H1 (cell line): ENCODE measurements around the gene ORC3. TPM values are rescaled to one million over a fixed set of nuclear protein-coding genes. Genes with fewer than 3 reads are reported as not detected.

ENCODE experiments used
- CTCF ChIA-PET: fragments of 300-600 bp; sonication (Branson Sonifier 250); formaldehyde crosslinking; loops from one replicate; lab custom pipeline; 2021; ENCODE audit not compliant: partially characterized antibody; lab: Charles Lee
- POLR2A ChIA-PET: fragments of 300-600 bp; sonication (Branson Sonifier 250); formaldehyde crosslinking; loops from one replicate; lab custom pipeline; 2021; ENCODE audit warnings: inconsistent platforms; ENCODE audit not compliant: partially characterized antibody; lab: Charles Lee
- DNase-seq, 2 experiments: peaks; one replicate each; pipeline versions ENCODE4 v3.0.0 to v3.0.0-alpha.2; 2010 to 2022; ENCODE audit warnings: low spot score in 2 of 2, low read depth in 1 of 2, mixed read lengths in 1 of 2
- FAIRE-seq: peaks from 2 replicates; lab custom pipeline; 2011; peaks lifted over from hg19 to GRCh38; lab: Jason Lieb, UNC
- H2AFZ ChIP-seq: 2 replicates; pipeline ENCODE4 v1.8.1; 2012; ENCODE audit warnings: low read length, inconsistent platforms
- H2AK5ac ChIP-seq: 2 replicates; pipeline ENCODE4 v1.6.1; 2013; ENCODE audit warnings: low read depth, low read length
- H2BK120ac ChIP-seq: replicated peaks from 2 replicates; pipeline ENCODE3; 2013; ENCODE audit warnings: low read depth, low read length, inconsistent platforms
- H2BK12ac ChIP-seq: 2 replicates; pipeline ENCODE4 v1.6.1; 2013; ENCODE audit warnings: low read depth, low read length
- H2BK15ac ChIP-seq: 2 replicates; pipeline ENCODE4 v1.6.1; 2013; ENCODE audit warnings: low read length
- H2BK20ac ChIP-seq: 2 replicates; pipeline ENCODE4 v1.6.1; 2013; ENCODE audit warnings: low read length
- H2BK5ac ChIP-seq: 2 replicates; pipeline ENCODE4 v1.6.1; 2013; ENCODE audit warnings: low read depth, low read length
- H3K14ac ChIP-seq: 2 replicates; pipeline ENCODE4 v1.6.1; 2013; ENCODE audit warnings: inconsistent platforms; ENCODE audit not compliant: insufficient read length
- H3K18ac ChIP-seq: 2 replicates; pipeline ENCODE4 v1.6.1; 2013; ENCODE audit warnings: low read length; ENCODE audit errors: extremely low read depth
- H3K23ac ChIP-seq: 2 replicates; pipeline ENCODE4 v1.6.1; 2013; ENCODE audit warnings: inconsistent platforms; ENCODE audit not compliant: insufficient read length
- H3K23me2 ChIP-seq: 2 replicates; pipeline ENCODE4 v1.6.1; 2013; ENCODE audit warnings: low read depth, low read length
- H3K27ac ChIP-seq: 2 replicates; pipeline ENCODE4 v1.6.1; 2011; ENCODE audit warnings: low read depth, low read length, inconsistent platforms
- H3K27me3 ChIP-seq, 4 experiments: replicated peaks in 1 of 4; 1 replicate in 1 of 4; 2 replicates in 3 of 4; pipeline versions ENCODE4 v1.6.1 to v1.8.1; 2011 to 2013; ENCODE audit warnings: low read length in 3 of 4, mild to moderate bottlenecking in 3 of 4, inconsistent platforms in 2 of 4, mixed read lengths in 2 of 4, moderate library complexity in 1 of 4; ENCODE audit not compliant: control insufficient read depth in 3 of 4, insufficient read depth in 3 of 4; ENCODE audit errors: extremely low read depth in 1 of 4
- H3K36me3 ChIP-seq, 4 experiments: 2 replicates each; pipeline versions ENCODE4 v1.6.1 to v1.8.1; 2011 to 2013; ENCODE audit warnings: mild to moderate bottlenecking in 4 of 4, low read length in 3 of 4, moderate library complexity in 2 of 4, control low read depth in 1 of 4, inconsistent platforms in 1 of 4; ENCODE audit not compliant: insufficient read depth in 4 of 4, control insufficient read depth in 2 of 4
- H3K4ac ChIP-seq: replicated peaks from 2 replicates; pipeline ENCODE3; 2013; ENCODE audit warnings: low read length, low read depth, mixed read lengths, inconsistent platforms; ENCODE audit not compliant: insufficient read length
- H3K4me1 ChIP-seq, 4 experiments: replicated peaks in 1 of 4; 1 replicate in 1 of 4; 2 replicates in 3 of 4; pipeline versions ENCODE4 v1.6.1 to v1.8.1; 2011 to 2013; ENCODE audit warnings: low read length in 3 of 4, inconsistent platforms in 2 of 4, mixed read lengths in 1 of 4; ENCODE audit not compliant: insufficient read depth in 4 of 4, control insufficient read depth in 3 of 4
- H3K4me2 ChIP-seq, 2 experiments: 2 replicates each; pipeline versions ENCODE4 v1.6.1 to v1.8.1; 2011 to 2013; ENCODE audit warnings: low read depth in 2 of 2, low read length in 2 of 2, control low read depth in 1 of 2, inconsistent platforms in 1 of 2, mild to moderate bottlenecking in 1 of 2; ENCODE audit not compliant: insufficient read depth in 1 of 2
- H3K4me3 ChIP-seq, 4 experiments: fragments of 200-600, 300-600 bp in 1 of 4; sonication (generic), shearing (Covaris generic), sonication (Bioruptor Twin) in 1 of 4; 2 replicates each; pipeline versions ENCODE4 v1.5.1 to v1.8.1; 2011 to 2016; ENCODE audit warnings: low read length in 4 of 4, low read depth in 3 of 4, control low read depth in 2 of 4, inconsistent platforms in 2 of 4, mild to moderate bottlenecking in 2 of 4, mixed read lengths in 1 of 4, moderate library complexity in 1 of 4; ENCODE audit not compliant: insufficient read depth in 2 of 4; ENCODE audit errors: extremely low read depth in 1 of 4
- H3K56ac ChIP-seq: replicated peaks from 2 replicates; pipeline ENCODE3; 2013; ENCODE audit warnings: low read depth, mild to moderate bottlenecking, mixed read lengths, low read length, inconsistent platforms; ENCODE audit not compliant: insufficient read length
- H3K79me1 ChIP-seq: 2 replicates; pipeline ENCODE4 v1.6.1; 2013; ENCODE audit warnings: low read depth, low read length, control low read depth
- H3K79me2 ChIP-seq, 2 experiments: 2 replicates each; pipeline versions ENCODE4 v1.6.1 to v1.8.1; 2012 to 2013; ENCODE audit warnings: low read length in 2 of 2, mild to moderate bottlenecking in 2 of 2, inconsistent platforms in 1 of 2; ENCODE audit not compliant: insufficient read depth in 2 of 2, control insufficient read depth in 1 of 2
- H3K9ac ChIP-seq, 4 experiments: replicated peaks in 1 of 4; 1 replicate in 1 of 4; 2 replicates in 3 of 4; pipeline versions ENCODE4 v1.6.1 to v1.8.1; 2011 to 2013; ENCODE audit warnings: low read depth in 3 of 4, low read length in 3 of 4, control low read depth in 2 of 4, mild to moderate bottlenecking in 2 of 4, moderate library complexity in 2 of 4, inconsistent platforms in 1 of 4; ENCODE audit errors: extremely low read depth in 1 of 4
- H3K9me3 ChIP-seq, 2 experiments: 2 replicates each; pipeline versions ENCODE4 v1.6.1 to v1.8.1; 2012 to 2013; ENCODE audit warnings: mild to moderate bottlenecking in 2 of 2, moderate library complexity in 2 of 2, control low read depth in 1 of 2, inconsistent platforms in 1 of 2, low read depth in 1 of 2, low read length in 1 of 2, mixed read lengths in 1 of 2; ENCODE audit not compliant: insufficient read depth in 2 of 2
- H4K20me1 ChIP-seq, 2 experiments: replicated peaks in 1 of 2; 2 replicates each; pipeline versions ENCODE3 to v1.8.1; 2011 to 2013; ENCODE audit warnings: inconsistent platforms in 2 of 2, low read length in 2 of 2, mild to moderate bottlenecking in 1 of 2; ENCODE audit not compliant: insufficient read depth in 2 of 2, control insufficient read depth in 1 of 2
- H4K5ac ChIP-seq: 2 replicates; pipeline ENCODE4 v1.6.1; 2013; ENCODE audit warnings: low read length, low read depth, mixed read lengths, inconsistent platforms; ENCODE audit not compliant: insufficient read length
- H4K8ac ChIP-seq: 2 replicates; pipeline ENCODE4 v1.8.0; 2013; ENCODE audit warnings: mild to moderate bottlenecking, moderate library complexity, low read length, inconsistent platforms; ENCODE audit not compliant: insufficient read depth; ENCODE audit errors: extremely low read depth
- H4K91ac ChIP-seq: replicated peaks from 2 replicates; pipeline ENCODE3; 2013; ENCODE audit warnings: low read length, mixed read lengths, inconsistent platforms; ENCODE audit not compliant: insufficient read length
- EZH2 ChIP-seq: fragments of 200-600 bp; sonication (generic); IDR thresholded peaks from 2 replicates; pipeline ENCODE4 v1.7.1; 2012; ENCODE audit warnings: low read depth, mild to moderate bottlenecking, moderate library complexity, low read length, inconsistent platforms; ENCODE audit not compliant: severe bottlenecking
- JUND ChIP-seq: IDR thresholded peaks from 2 replicates; pipeline ENCODE4 v1.6.1; 2011; ENCODE audit warnings: mild to moderate bottlenecking, improper control_type of control experiment, low read length
- KDM1A ChIP-seq: fragments of 200-600, 300-600 bp; sonication (generic); IDR thresholded peaks from 2 replicates; pipeline ENCODE4 v1.7.1; 2016; ENCODE audit warnings: mild to moderate bottlenecking, low read length, borderline replicate concordance
- KDM5A ChIP-seq: fragments of 200-600 bp; IDR thresholded peaks from 2 replicates; pipeline ENCODE4 v1.7.1; 2012; ENCODE audit warnings: mild to moderate bottlenecking, low read length, inconsistent platforms, mixed read lengths
- SIX5 ChIP-seq: IDR thresholded peaks from 2 replicates; pipeline ENCODE4 v1.6.1; 2011; ENCODE audit warnings: mild to moderate bottlenecking, low read depth, low read length
- SP2 ChIP-seq: IDR thresholded peaks from 2 replicates; pipeline ENCODE4 v1.6.1; 2012; ENCODE audit warnings: mild to moderate bottlenecking, low read length, inconsistent platforms
- TAF7 ChIP-seq: optimal IDR thresholded peaks from 2 replicates; pipeline ENCODE3; 2011; ENCODE audit warnings: low read depth, mild to moderate bottlenecking, inconsistent platforms, low read length, moderate library complexity, borderline replicate concordance
- USF2 ChIP-seq: IDR thresholded peaks from 2 replicates; pipeline ENCODE4 v1.6.1; 2011; ENCODE audit warnings: low read length, improper control_type of control experiment
- WGBS, 2 experiments: shearing (Covaris generic) in 1 of 2; methylation state at CpG; one replicate each; pipeline versions ENCODE4 v1.1.6 to v1.1.7; 2013 to 2015; ENCODE audit warnings: low lambda C conversion rate in 2 of 2, mixed read lengths in 2 of 2, inconsistent platforms in 1 of 2, low coverage in 1 of 2, missing lambda C conversion rate in 1 of 2; ENCODE audit not compliant: insufficient replicate concordance in 2 of 2, insufficient coverage in 1 of 2, insufficient read length in 1 of 2; ENCODE audit errors: extremely low coverage in 1 of 2, missing lambda C conversion rate in 1 of 2; 5-methylcytosine and 5-hydroxymethylcytosine counted together
- polyA plus RNA-seq, 7 experiments: library from polyadenylated mRNA; depleted of rRNA in 3 of 7; stranded (reverse) in 5 of 7; unstranded in 2 of 7; fragments of >200 nt in 5 of 7; fragments of 200-250 nt in 2 of 7; gene quantifications; 1 replicate in 5 of 7; 2 replicates in 1 of 7; 4 replicates in 1 of 7; pipeline versions ENCODE4 v1.2.1 to v1.2.3, GENCODE V29; 2011 to 2013; ENCODE audit warnings: missing spikeins in 2 of 7, mixed read lengths in 2 of 7
- total RNA-seq: library from RNA; stranded (reverse); fragmentation: NEBNext Ultra II Directional; extraction: Animal tissue kit (Norgen Biotek cat#: 25700); gene quantifications from 2 replicates; pipeline ENCODE4 v1.2.1, GENCODE V29; 2021

The ORC3 gene
- total and polyA plus RNA-seq, 2 of the 8 experiments (the other 6 are each of a cell fraction or from before 2014, with no cell fraction given) = 35.9 to 60.9 TPM

- no peak overlapping the region for H2BK15ac ChIP-seq
- DNase-seq (no peak), FAIRE-seq (no peak)
- ChIA-PET POLR2A (interaction anchor here (1.1 to 1.2 kb wide), 2 partner anchors 9 to 91 kb away, joined by 3 to 4 read pairs; no protein-coding TSS in a partner anchor), CTCF (no interaction called here)
- H3K4me2 ChIP-seq = no peak overlapping the region
- H4K20me1 ChIP-seq = no peaks in the 10 kb centered on the region
- H2BK5ac ChIP-seq = no peak overlapping the region
- 79% methylated on average over 3 of the region's 3 CpGs; no CpG with 5 or more reads in 1 of the 2 experiments for WGBS, 2 experiments
- no peaks in the 10 kb centered on the region for H3K79me2 ChIP-seq
- no peak overlapping the region for H4K91ac ChIP-seq
- no peak overlapping the region for H3K56ac ChIP-seq
- no peak overlapping the region for H3K18ac ChIP-seq
- no peak overlapping the region for H2BK120ac ChIP-seq
- no peak overlapping the region for H4K5ac ChIP-seq
- H3K23me2 ChIP-seq = no peaks in the 10 kb centered on the region
- H3K27me3 ChIP-seq = no peaks in the 10 kb centered on the region
- H2BK12ac ChIP-seq = no peak overlapping the region
- no peak overlapping the region for H3K4me3 ChIP-seq
- H3K27ac ChIP-seq = no peak overlapping the region
- H2BK20ac ChIP-seq = no peak overlapping the region
- no peaks in the 10 kb centered on the region for H3K79me1 ChIP-seq
- H3K14ac ChIP-seq = no peak overlapping the region
- no peak overlapping the region for H4K8ac ChIP-seq
- no peak overlapping the region for H3K23ac ChIP-seq
- TF ChIP-seq KDM5A (no peak), TAF7 (no peak), JUND (no peak), EZH2 (no peak), KDM1A (no peak), USF2 (no peak), SP2 (no peak), SIX5 (no peak)
- H3K4me1 ChIP-seq = no peaks in the 10 kb centered on the region; a peak in 1 of 7 replicates
- H3K4ac ChIP-seq = no peak overlapping the region
- peaks cover 3 to 40% (median 11%) of the 10 kb centered on the region in 4 experiments; a peak in 5 of 8 replicates for H3K36me3 ChIP-seq
- no peak overlapping the region for H2AK5ac ChIP-seq
- no peak overlapping the region for H3K9ac ChIP-seq
- no peak overlapping the region for H2AFZ ChIP-seq
- H3K9me3 ChIP-seq = no peaks in the 10 kb centered on the region
Measured at GRCh38 chr6:87618531-87618930, 28.6 kb downstream of the ORC3 start.
